Subcutaneous adipose tissue (tissue), 4 donors: ENCODE measurements around the gene RPS8. TPM values are rescaled to one million over a fixed set of nuclear protein-coding genes. Genes with fewer than 3 reads are reported as not detected.

Experiments
- CTCF ChIP-seq: fragments of 450-650 bp; IDR thresholded peaks from one replicate; pipeline ENCODE4 v1.5.1; 2016; ENCODE audit warnings: low read depth, mild to moderate bottlenecking, control low read depth, antibody characterized with exemption, moderate library complexity
- total RNA-seq, 4 donors: library from RNA; depleted of rRNA; stranded (reverse); fragments of >200 nt; gene quantifications; one replicate each; pipeline ENCODE4 v1.1.0, GENCODE V29; 2016

Gene RPS8
- 1,000 to 10,000 TPM; 1,837 to 2,469 (median 2,281) TPM for total RNA-seq

DNA sequence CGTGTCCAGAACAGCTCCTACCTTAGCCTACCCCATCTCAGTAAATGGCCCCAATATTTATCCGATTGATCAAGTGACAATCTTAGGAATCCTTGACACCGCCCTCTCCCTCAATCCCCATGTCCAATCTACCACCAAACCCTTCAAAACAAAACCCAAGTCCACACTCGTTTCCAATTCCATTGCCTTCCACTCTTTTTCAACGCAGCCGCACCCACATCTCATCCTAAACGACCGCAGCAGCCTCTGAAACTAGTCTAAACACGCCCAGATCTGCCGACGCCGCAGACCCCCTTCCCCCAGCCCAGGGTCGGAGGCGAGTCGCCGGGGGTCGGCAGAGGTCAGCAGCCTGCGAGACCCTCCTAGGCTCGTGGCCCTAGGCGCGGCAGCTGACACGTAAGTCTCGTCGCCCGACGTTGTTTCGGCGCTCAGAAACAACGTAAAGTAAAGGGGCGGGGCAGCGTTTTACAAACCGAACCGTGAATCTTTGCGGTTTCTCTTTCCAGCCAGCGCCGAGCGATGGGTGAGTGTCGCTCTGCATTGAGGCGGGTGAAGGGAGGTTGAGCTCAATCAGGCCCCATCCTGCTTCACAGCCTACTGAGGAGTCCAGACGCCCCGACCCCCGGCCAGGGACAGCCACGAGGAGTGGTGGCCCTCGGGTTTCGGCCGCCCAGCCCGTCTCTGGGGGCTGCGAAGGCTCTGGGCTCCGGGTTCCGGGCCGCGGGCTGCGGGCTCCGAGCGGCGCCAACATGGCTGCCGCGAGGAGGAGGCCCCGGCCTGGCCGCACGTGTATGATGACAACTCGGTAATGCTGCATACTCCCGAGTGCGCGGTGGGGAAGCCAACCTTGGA lies at the start of gene RPS8:
RPS8 (plus strand) TSS at position 463 of the 852 bp plus-strand sequence; CDS start at position 520, 57 bp downstream.
- TF ChIP-seq CTCF = no peak

DNA sequence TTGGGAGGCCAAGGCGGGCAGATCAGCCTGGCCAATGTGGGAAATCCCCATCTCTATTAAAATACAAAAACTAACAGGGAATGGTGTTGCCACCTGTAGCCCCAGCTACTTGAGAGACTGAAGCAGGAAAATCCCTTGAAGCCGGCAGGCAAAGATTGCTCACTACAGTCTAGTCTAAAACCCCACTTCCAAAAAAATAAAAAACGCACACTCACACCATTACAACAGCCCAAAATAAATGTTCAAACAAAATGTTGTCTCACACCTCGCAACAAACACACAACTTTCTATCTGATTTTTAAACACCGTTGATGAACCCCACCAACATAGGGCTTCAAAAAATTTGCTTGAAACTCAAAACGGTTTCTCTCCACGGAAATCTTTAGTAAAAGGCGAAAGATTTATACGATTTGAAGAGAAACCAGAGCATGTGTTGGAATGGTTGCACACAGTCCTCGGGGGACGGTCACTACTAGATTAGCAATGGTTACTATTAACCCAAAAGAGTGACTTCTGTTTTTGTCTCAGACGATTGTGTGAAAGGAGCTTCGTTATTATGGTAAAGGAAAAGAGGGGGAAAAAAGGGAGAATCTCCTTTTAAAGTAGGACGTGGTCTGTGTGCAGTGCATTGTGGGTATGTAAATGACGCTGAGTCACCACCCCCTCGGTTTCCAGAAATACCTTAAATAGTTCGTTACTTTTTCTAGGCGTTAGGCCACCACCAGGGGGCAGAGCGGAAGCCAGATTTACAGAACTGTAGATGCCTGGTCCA lies 44.4 kb upstream of the RPS8 start, which contains the start of gene RNU5D-1:
RNU5D-1 (minus strand) TSS at position 430 of the 772 bp plus-strand sequence.
- no peak for TF ChIP-seq CTCF

- TF ChIP-seq CTCF = no peak
These were observed 42.0 kb upstream of the RPS8 start for GRCh38 chr1:44733365-44733764.

DNA sequence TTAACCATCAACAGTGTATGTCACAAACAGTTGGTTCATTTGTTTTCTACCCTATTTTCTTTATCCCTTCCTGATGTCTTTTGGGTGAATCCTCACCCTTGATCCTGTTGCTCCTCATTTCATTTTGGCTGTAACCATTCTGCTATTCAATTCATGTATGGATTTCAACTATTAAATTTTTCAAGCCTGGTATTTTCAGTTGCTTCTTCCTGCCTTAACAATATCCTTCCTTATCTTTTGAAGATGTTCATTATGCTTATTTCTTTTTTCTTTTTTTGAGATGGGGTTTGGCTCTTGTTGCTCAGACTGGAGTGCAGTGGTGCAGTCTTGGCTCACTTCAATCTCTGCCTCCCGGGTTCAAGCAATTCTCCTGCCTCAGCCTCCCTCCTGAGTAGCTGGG lies 41.6 kb upstream of the RPS8 start:
- TF ChIP-seq CTCF = no peak

DNA sequence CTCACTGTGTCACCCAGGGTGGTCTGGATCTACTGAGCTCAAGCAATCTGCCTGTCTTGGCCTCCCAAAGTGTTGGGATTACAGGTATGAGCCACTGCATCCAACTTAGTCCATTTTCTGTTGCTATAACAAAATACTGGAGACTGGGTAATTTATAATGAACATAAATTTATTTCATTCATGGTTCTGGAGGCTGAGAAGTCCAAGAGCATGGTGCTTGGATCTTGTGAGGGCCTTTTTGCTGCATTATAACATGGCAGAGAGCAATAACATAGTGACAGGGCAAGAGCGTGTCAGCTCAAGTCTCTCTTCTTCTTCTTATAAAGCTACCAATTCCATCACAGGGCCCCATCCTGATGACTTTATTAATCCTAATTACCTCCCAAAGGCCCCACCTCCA lies 39.3 kb upstream of the RPS8 start:
- no peak for TF ChIP-seq CTCF

DNA sequence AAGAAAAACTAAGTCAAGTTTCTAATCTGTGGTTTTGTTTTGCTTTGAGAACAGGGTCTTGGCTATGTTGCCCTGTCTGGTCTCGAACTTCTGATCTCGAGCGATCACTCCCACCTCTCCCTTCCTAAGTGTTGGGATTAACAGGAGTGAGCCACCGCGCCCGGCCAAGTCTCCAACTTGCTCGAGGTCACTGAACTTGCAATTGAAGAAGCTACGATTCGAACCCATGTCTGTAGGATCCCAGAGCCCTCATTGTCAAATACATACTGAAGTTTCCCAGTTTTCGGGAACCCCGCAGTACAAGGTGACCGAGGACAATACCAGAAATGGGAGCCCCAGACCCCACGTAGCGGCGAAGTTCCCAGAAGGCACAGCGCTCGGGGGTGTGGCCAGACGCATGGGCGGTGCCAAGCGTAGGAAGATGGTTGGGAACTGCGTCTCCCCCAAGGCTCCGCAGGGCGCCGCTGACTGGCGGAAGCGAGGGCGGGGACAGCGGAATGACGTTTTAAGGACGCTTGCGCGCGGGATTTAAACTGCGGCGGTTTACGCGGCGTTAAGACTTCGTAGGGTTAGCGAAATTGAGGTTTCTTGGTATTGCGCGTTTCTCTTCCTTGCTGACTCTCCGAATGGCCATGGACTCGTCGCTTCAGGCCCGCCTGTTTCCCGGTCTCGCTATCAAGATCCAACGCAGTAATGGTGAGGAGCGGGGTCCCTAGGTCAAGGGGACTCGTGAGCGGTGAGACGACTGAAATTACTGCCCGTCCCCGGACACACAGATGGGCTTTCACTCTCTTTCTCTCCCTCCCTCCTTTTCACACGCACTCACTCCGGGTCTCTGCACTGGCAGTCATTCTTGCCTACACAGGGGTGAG lies 35.8 kb upstream of the RPS8 start, which contains the start of gene KIF2C:
KIF2C (plus strand) TSS at position 531 of the 872 bp plus-strand sequence; CDS start at position 627, 96 bp downstream.
- no peak for TF ChIP-seq CTCF
